Sigmoid colon (tissue), 7 donors: ENCODE measurements around the gene UTP25. TPM values are rescaled to one million over a fixed set of nuclear protein-coding genes. Genes with fewer than 3 reads are reported as not detected.
"Not testable (repeated sequence)": the region's sequence is repeated elsewhere in the genome, so short reads cannot be mapped to it uniquely, and the experiment has no call there.

Source experiments
- DNase-seq: peaks from one replicate; pipeline ENCODE4 v3.0.0-alpha.2; 2019
- H3K27ac ChIP-seq, 4 donors: fragments of 200-600 bp; sonication (generic); one replicate each; pipeline ENCODE4 v1.5.1; 2016 to 2019; ENCODE audit warnings: mild to moderate bottlenecking in 1 of 4
- H3K27me3 ChIP-seq, 3 donors: fragments of 200-600 bp; sonication (generic); one replicate each; pipeline ENCODE4 v1.5.1; 2019; ENCODE audit warnings: mild to moderate bottlenecking in 1 of 3
- H3K36me3 ChIP-seq, 4 donors: fragments of 200-600 bp; sonication (generic); one replicate each; pipeline ENCODE4 v1.5.1; 2016 to 2019
- H3K4me1 ChIP-seq, 4 donors: fragments of 200-600 bp; sonication (generic); one replicate each; pipeline ENCODE4 v1.5.1; 2017 to 2019
- H3K4me3 ChIP-seq, 4 donors: fragments of 200-600 bp; sonication (generic); one replicate each; pipeline ENCODE4 v1.5.1; 2017 to 2019; ENCODE audit warnings: mild to moderate bottlenecking in 2 of 4, moderate library complexity in 1 of 4
- H3K9me3 ChIP-seq, 4 donors: fragments of 200-600 bp in 3 of 4; sonication (generic) in 3 of 4; one replicate each; pipeline versions ENCODE4 v1.5.1 to v1.6.1; 2013 to 2019
- EP300 ChIP-seq, 4 donors: sonication (generic); formaldehyde crosslinking; IDR thresholded peaks; one replicate each; pipeline ENCODE4 v1.6.1; 2017; ENCODE audit warnings: antibody characterized with exemption in 4 of 4
- POLR2A ChIP-seq, 2 donors: fragments of 450-650 bp; IDR thresholded peaks; one replicate each; pipeline ENCODE4 v1.6.1; 2016; ENCODE audit warnings: antibody characterized with exemption in 2 of 2, mild to moderate bottlenecking in 2 of 2, moderate library complexity in 2 of 2
- POLR2AphosphoS5 ChIP-seq, 4 donors: sonication (generic); formaldehyde crosslinking; IDR thresholded peaks; one replicate each; pipeline ENCODE4 v1.6.1; 2017; ENCODE audit warnings: antibody characterized with exemption in 4 of 4
- WGBS, 2 donors: extraction: QIAGEN DNeasy Blood & Tissue Kit; methylation state at CpG; one replicate each; pipeline ENCODE4 v1.1.7; 2013; 5-methylcytosine and 5-hydroxymethylcytosine counted together
- intact Hi-C: fragments of 100-400 bp; cut with DNase I; formaldehyde crosslinking; loops from one replicate; pipeline ENCODE4 v1.15.1; 2023
- polyA plus RNA-seq, 3 donors: library from polyadenylated mRNA; stranded (reverse); fragments of 200-250 nt; gene quantifications; one replicate each; pipeline ENCODE4 v1.2.3, GENCODE V29; 2013
- total RNA-seq, 4 donors: library from RNA; depleted of rRNA; stranded (reverse); fragments of >200 nt; gene quantifications; one replicate each; pipeline ENCODE4 v1.1.0, GENCODE V29; 2016
- TF ChIP-seq, protein P1 (sequence below), 4 experiments: fragments of 450-650 bp in 3 of 4; fragments of 200-600 bp in 1 of 4; IDR thresholded peaks; one replicate each; pipeline ENCODE4 v1.5.1; 2016 to 2019; ENCODE audit warnings: antibody characterized with exemption in 4 of 4, mild to moderate bottlenecking in 3 of 4, moderate library complexity in 2 of 4
- donor health status: healthy with polysubstance abuse.
- donor health status: Bipolar disorder and iron deficiency.
- donor health status: healthy.

UTP25 gene
- total and polyA plus RNA-seq, 7 donors: 1.2 to 8.6 (median 5.7) TPM

DNA sequence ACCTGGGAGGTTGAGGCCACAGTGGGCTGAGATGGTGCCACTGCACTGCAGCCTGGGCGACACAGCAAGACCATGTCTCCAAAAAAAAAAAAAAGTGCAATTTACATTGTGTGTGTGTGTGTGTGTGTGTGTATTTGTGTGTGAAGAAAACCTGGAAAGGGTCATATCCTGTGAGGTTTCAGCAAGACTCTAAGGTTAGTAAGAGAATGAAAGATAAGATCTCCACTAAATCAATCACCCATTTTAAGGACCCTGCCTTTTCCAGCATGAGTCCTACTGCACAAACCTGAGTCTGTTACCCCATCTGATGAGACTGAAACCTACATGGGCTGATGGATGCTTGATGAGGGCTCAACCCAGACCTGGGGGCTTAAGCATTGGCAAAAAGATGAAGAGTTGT, 38.5 kb upstream of the UTP25 start:
- intact Hi-C loops: no loop called here
- WGBS, 2 donors: 89 to 98% methylated on average over 1 of the region's 1 CpG
- H3K27ac ChIP-seq: no peak overlapping the region

GRCh38 chr1:209790286-209791193, 37.2 kb upstream of the UTP25 start:
- H3K27ac ChIP-seq: no peak overlapping the region
- intact Hi-C loops: no loop called here
- WGBS, 2 donors: 80 to 90% methylated on average over 10 of the region's 10 CpGs

More for the DNA sequence above, 38.5 kb upstream of the UTP25 start:
- TF ChIP-seq EP300 (IDR thresholded peaks at IDR 0.05): no peak
- no peak for TF ChIP-seq POLR2A (IDR thresholded peaks at IDR 0.05)
- no peak for TF ChIP-seq POLR2AphosphoS5 (IDR thresholded peaks at IDR 0.05)
- TF ChIP-seq, protein P1, sequence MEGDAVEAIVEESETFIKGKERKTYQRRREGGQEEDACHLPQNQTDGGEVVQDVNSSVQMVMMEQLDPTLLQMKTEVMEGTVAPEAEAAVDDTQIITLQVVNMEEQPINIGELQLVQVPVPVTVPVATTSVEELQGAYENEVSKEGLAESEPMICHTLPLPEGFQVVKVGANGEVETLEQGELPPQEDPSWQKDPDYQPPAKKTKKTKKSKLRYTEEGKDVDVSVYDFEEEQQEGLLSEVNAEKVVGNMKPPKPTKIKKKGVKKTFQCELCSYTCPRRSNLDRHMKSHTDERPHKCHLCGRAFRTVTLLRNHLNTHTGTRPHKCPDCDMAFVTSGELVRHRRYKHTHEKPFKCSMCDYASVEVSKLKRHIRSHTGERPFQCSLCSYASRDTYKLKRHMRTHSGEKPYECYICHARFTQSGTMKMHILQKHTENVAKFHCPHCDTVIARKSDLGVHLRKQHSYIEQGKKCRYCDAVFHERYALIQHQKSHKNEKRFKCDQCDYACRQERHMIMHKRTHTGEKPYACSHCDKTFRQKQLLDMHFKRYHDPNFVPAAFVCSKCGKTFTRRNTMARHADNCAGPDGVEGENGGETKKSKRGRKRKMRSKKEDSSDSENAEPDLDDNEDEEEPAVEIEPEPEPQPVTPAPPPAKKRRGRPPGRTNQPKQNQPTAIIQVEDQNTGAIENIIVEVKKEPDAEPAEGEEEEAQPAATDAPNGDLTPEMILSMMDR (IDR thresholded peaks at IDR 0.05): no peak
- H3K4me1 ChIP-seq: peaks cover 0 to 19% (median 17%) of the 10 kb centered on the region in 4 donors
- no peaks in the 10 kb centered on the region for H3K9me3 ChIP-seq
- no peaks in the 10 kb centered on the region for H3K27me3 ChIP-seq
- H3K36me3 ChIP-seq: no peaks in the 10 kb centered on the region
- no peak overlapping the region for H3K4me3 ChIP-seq
- no peak for DNase-seq

GRCh38 chr1:209791920-209792319, 35.9 kb upstream of the UTP25 start:
- Histone ChIP-seq H3K9me3 (no peaks in the 10 kb centered on the region), H3K27me3 (no peaks in the 10 kb centered on the region), H3K36me3 (no peaks in the 10 kb centered on the region), H3K27ac (no peak overlapping the region), H3K4me3 (no peak overlapping the region), H3K4me1 (peaks cover 0 to 17% (median 15%) of the 10 kb centered on the region in 4 donors)
- WGBS, 2 donors: 25 to 43% methylated on average over 1 of the region's 1 CpG
- no peak for DNase-seq
- TF ChIP-seq EP300 (IDR thresholded peaks at IDR 0.05) (no peak), POLR2AphosphoS5 (IDR thresholded peaks at IDR 0.05) (no peak), POLR2A (IDR thresholded peaks at IDR 0.05) (no peak)
- TF ChIP-seq, protein P1 (IDR thresholded peaks at IDR 0.05): no peak
- intact Hi-C loops: no loop called here

More at GRCh38 chr1:209790286-209791193, 37.2 kb upstream of the UTP25 start:
- no peaks in the 10 kb centered on the region for H3K27me3 ChIP-seq
- no peaks in the 10 kb centered on the region for H3K36me3 ChIP-seq
- TF ChIP-seq, protein P1 (IDR thresholded peaks at IDR 0.05): no peak
- no peak for TF ChIP-seq EP300 (IDR thresholded peaks at IDR 0.05)
- no peak for TF ChIP-seq POLR2AphosphoS5 (IDR thresholded peaks at IDR 0.05)
- no peak for TF ChIP-seq POLR2A (IDR thresholded peaks at IDR 0.05)
- no peak for DNase-seq
- peaks cover 0 to 19% (median 17%) of the 10 kb centered on the region in 4 donors for H3K4me1 ChIP-seq
- H3K4me3 ChIP-seq: no peak overlapping the region
- H3K9me3 ChIP-seq: no peaks in the 10 kb centered on the region

- H3K27me3 ChIP-seq, intact Hi-C loops, DNase-seq, H3K36me3 ChIP-seq, H3K9me3 ChIP-seq, H3K4me3 ChIP-seq, H3K4me1 ChIP-seq, H3K27ac ChIP-seq: not testable (repeated sequence)
- 93 to 95% methylated on average over 3 of the region's 3 CpGs for WGBS, 2 donors
These were observed 34.1 kb upstream of the UTP25 start for GRCh38 chr1:209793711-209794110.

DNA sequence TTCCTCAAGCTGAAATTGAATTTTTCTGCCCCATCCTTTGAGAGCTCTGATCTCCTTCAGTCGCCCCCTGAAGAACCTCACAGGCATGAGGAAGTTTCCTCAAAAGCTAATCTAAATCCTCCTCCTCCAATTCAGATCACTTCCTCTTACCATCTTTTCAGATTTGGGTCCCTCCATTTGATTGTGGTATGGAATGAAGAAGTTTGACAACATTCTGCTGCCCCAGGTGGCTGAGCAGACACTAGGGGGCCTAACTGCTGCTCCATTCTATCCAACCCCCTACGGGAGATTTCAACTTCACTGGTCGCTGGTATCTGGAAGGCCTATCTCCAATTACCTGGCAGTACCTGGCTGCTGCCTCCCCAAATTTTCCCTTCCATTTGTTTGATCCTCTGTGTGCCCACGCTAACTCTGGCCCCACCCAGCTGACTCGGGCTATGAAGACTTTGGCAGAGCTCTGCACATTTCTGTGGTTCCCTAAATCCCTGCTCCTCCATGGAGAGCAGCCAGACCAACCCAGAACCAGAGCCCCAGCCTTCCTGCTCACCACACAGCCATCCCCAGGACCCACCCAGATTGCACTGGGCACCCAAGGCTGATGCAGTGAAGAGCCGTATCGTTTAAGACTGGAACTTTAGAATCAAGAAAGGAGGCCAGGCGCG, 29.7 kb upstream of the UTP25 start:
- H3K27ac ChIP-seq: no peak overlapping the region
- TF ChIP-seq, protein P1 (IDR thresholded peaks at IDR 0.05): no peak
- no peak for TF ChIP-seq EP300 (IDR thresholded peaks at IDR 0.05)
- no peak for TF ChIP-seq POLR2AphosphoS5 (IDR thresholded peaks at IDR 0.05)
- TF ChIP-seq POLR2A (IDR thresholded peaks at IDR 0.05): no peak
- no peaks in the 10 kb centered on the region for H3K4me1 ChIP-seq
- 84 to 85% methylated on average over 9 of the region's 9 CpGs for WGBS, 2 donors
- intact Hi-C loops: no loop called here
- H3K36me3 ChIP-seq: no peaks in the 10 kb centered on the region
- H3K4me3 ChIP-seq: no peak overlapping the region
- no peak for DNase-seq
- no peaks in the 10 kb centered on the region for H3K9me3 ChIP-seq
- no peaks in the 10 kb centered on the region for H3K27me3 ChIP-seq
